Right lobe of liver (tissue), 4 donors: ENCODE data around the gene ZNHIT6.

ENCODE experiments used
- POLR2A ChIP-seq: fragments of 450-650 bp; IDR thresholded peaks from one replicate; pipeline ENCODE4 v1.6.1; 2017; ENCODE audit warnings: antibody characterized with exemption, mild to moderate bottlenecking
- TF ChIP-seq, protein P1 (sequence below), 4 donors: fragments of 200-600 bp in 3 of 4; fragments of 450-650 bp in 1 of 4; IDR thresholded peaks; one replicate each; pipeline versions ENCODE4 v1.5.1 to v1.8.0; 2016 to 2022; ENCODE audit warnings: antibody characterized with exemption in 4 of 4, mild to moderate bottlenecking in 2 of 4
- donor health status: DM: no; HTN: no; CAD: no.
- donor health status: DM: no; HTN: no; CAD: no.
- donor health status: DM: no; HTN: yes; CAD: no.

DNA sequence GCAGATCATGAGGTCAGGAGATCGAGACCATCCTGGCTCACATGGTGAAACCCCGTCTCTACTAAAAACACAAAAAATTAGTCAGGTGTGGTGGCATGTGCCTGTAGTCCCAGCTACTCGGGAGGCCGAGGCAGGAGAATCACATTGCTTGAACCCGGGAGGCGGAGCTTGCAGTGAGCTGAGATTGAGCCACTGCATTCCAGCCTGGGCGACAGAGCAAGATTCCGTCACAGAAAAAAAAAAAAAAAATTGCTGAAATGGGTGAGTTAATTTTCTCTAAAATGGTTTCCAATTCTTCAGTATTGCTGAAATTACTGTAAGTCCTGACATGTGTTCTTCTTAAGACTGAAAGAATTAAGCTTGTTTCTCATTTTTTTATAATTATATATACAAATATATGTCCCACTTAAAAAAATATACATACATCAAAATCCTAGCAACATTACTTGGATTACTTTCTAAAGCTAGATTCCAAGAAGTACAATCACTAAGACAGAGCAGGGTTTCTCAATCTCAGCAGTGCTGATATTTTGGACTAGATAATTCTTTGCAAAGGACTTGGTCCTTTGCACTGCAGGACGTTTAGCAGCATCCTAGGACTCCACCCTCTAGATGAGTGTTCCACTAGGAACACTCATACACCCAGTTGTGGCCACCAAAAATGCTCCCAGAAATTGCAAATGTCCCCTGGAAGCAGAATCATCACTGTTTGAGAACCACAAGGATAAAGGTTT, 24.8 kb downstream of the ZNHIT6 start:
- TF ChIP-seq, protein P1, sequence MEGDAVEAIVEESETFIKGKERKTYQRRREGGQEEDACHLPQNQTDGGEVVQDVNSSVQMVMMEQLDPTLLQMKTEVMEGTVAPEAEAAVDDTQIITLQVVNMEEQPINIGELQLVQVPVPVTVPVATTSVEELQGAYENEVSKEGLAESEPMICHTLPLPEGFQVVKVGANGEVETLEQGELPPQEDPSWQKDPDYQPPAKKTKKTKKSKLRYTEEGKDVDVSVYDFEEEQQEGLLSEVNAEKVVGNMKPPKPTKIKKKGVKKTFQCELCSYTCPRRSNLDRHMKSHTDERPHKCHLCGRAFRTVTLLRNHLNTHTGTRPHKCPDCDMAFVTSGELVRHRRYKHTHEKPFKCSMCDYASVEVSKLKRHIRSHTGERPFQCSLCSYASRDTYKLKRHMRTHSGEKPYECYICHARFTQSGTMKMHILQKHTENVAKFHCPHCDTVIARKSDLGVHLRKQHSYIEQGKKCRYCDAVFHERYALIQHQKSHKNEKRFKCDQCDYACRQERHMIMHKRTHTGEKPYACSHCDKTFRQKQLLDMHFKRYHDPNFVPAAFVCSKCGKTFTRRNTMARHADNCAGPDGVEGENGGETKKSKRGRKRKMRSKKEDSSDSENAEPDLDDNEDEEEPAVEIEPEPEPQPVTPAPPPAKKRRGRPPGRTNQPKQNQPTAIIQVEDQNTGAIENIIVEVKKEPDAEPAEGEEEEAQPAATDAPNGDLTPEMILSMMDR (IDR thresholded peaks at IDR 0.05) = no peak
- no peak for TF ChIP-seq POLR2A
